Spleen (tissue), 11 donors: ENCODE measurements around the gene FPR1. TPM values are rescaled to one million over a fixed set of nuclear protein-coding genes. Genes with fewer than 3 reads are reported as not detected.

Experiments used
- DNase-seq: peaks from one replicate; pipeline ENCODE4 v3.0.0-alpha.2; 2020
- H3K27ac ChIP-seq, 8 donors: fragments of 200-600 bp; sonication (generic) in 7 of 8; 1 replicate in 4 of 8; 2 replicates in 4 of 8; pipeline versions ENCODE4 v1.5.0 to v1.8.0; 2016 to 2021; ENCODE audit warnings: inconsistent platforms in 4 of 8, mild to moderate bottlenecking in 4 of 8, moderate library complexity in 1 of 8
- H3K27me3 ChIP-seq, 7 donors: fragments of 200-600 bp; sonication (generic) in 6 of 7; replicated peaks in 1 of 7; 1 replicate in 4 of 7; 2 replicates in 3 of 7; pipeline versions ENCODE4 v1.5.0 to v1.8.0; 2016 to 2021; ENCODE audit warnings: inconsistent platforms in 3 of 7, mild to moderate bottlenecking in 1 of 7
- H3K36me3 ChIP-seq, 6 donors: fragments of 200-600 bp; sonication (generic) in 5 of 6; 1 replicate in 4 of 6; 2 replicates in 2 of 6; pipeline versions ENCODE4 v1.5.0 to v1.8.0; 2016 to 2021; ENCODE audit warnings: inconsistent platforms in 2 of 6
- H3K4me1 ChIP-seq, 6 donors: fragments of 200-600 bp; sonication (generic) in 5 of 6; 1 replicate in 3 of 6; 2 replicates in 3 of 6; pipeline versions ENCODE4 v1.5.0 to v1.8.0; 2016 to 2021; ENCODE audit warnings: inconsistent platforms in 3 of 6
- H3K4me3 ChIP-seq, 8 donors: fragments of 200-600 bp; sonication (generic) in 7 of 8; 1 replicate in 4 of 8; 2 replicates in 4 of 8; pipeline versions ENCODE4 v1.5.0 to v1.8.0; 2016 to 2021; ENCODE audit warnings: inconsistent platforms in 4 of 8, mild to moderate bottlenecking in 4 of 8, moderate library complexity in 2 of 8
- H3K9me3 ChIP-seq, 8 donors: fragments of 200-600 bp; sonication (generic) in 7 of 8; 1 replicate in 4 of 8; 2 replicates in 4 of 8; pipeline versions ENCODE4 v1.5.0 to v1.8.0; 2016 to 2021; ENCODE audit warnings: inconsistent platforms in 4 of 8
- POLR2A ChIP-seq, 3 donors: fragments of 450-650 bp; IDR thresholded peaks; one replicate each; pipeline ENCODE4 v1.5.1; 2017; ENCODE audit warnings: antibody characterized with exemption in 3 of 3, mild to moderate bottlenecking in 1 of 3
- POLR2AphosphoS5 ChIP-seq, 3 donors: sonication (generic); formaldehyde crosslinking; IDR thresholded peaks; one replicate each; pipeline ENCODE4 v1.5.1; 2017; ENCODE audit warnings: antibody characterized with exemption in 3 of 3
- WGBS, 5 donors: extraction: QIAGEN DNeasy Blood & Tissue Kit in 3 of 5; methylation state at CpG; one replicate each; pipeline versions ENCODE4 v1.1.5 to v1.1.7; 2013 to 2018; 5-methylcytosine and 5-hydroxymethylcytosine counted together
- intact Hi-C: fragments of 100-400 bp; cut with DNase I; formaldehyde crosslinking; loops from one replicate; pipeline ENCODE4 v1.15.0; 2023; ENCODE audit warnings: low total_unique reads
- polyA plus RNA-seq, 3 donors: library from polyadenylated mRNA; stranded (reverse); fragments of 200-250 nt; gene quantifications; one replicate each; pipeline ENCODE4 v1.2.1, GENCODE V29; 2013
- total RNA-seq, 7 donors: library from RNA; depleted of rRNA in 3 of 7; stranded (reverse); fragments of >200 nt in 3 of 7; fragmentation: NEBNext Ultra II Directional in 4 of 7; extraction: Animal tissue kit (Norgen Biotek cat#: 25700) in 4 of 7; gene quantifications; one replicate each; pipeline versions ENCODE4 v1.1.0 to v1.2.1, GENCODE V29; 2016 to 2021
- donor health status: healthy with polysubstance abuse.
- donor health status: DM: no; HTN: no; CAD: no; lungs with moderate emphysema.
- donor health status: DM: no; HTN: no; CAD: no.
- donor health status: Bipolar disorder and iron deficiency.
- donor health status: healthy.
- donor health status: DM: no; HTN: no; CAD: no.
- donor health status: DM: yes; HTN: yes; CAD: no.

Gene FPR1
- total and polyA plus RNA-seq, 10 donors: 7.2 to 344 (median 124) TPM

DNA sequence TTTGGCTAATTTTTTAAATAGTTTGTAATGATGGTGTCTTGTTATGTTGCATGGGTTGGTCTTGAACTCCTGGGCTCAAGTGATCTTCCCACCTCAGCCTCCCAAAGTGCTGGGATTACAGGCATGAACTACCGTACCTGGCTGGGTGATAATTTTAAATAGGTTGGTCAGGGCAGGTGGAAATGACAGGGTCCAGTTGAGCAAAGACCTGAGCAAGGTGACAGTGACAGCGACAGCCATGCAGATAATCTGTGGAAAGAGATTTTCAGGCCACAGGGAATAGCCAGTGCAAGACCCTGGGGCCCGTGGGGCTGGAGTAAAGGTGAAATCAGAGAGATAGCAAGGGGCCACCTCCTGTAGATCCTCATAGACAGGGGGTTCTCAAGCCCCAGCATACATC lies 55.1 kb downstream of the FPR1 start:
- 79 to 95% (median 91%) methylated on average over 3 of the region's 3 CpGs for WGBS, 5 donors

More for the DNA sequence above, 55.1 kb downstream of the FPR1 start:
- Histone ChIP-seq H3K27ac (no peak overlapping the region), H3K4me3 (no peak overlapping the region), H3K36me3 (peaks cover 0 to 76% (median 1%) of the 10 kb centered on the region in 6 donors), H3K9me3 (no peaks in the 10 kb centered on the region), H3K27me3 (peaks cover 0 to 13% (median 0%) of the 10 kb centered on the region in 7 donors), H3K4me1 (peaks cover 0 to 37% (median 12%) of the 10 kb centered on the region in 6 donors)
- no peak for TF ChIP-seq POLR2AphosphoS5 (IDR thresholded peaks at IDR 0.05)
- TF ChIP-seq POLR2A (IDR thresholded peaks at IDR 0.05): no peak
- intact Hi-C loops: no loop called here
- DNase-seq: no peak

Other genes starting within 250 kb of the FPR1 start
- 1 to 10 TPM in 6 of 7 donors, under 1 TPM in 1; 0.91 to 5.8 (median 3.6) TPM for gene SIGLEC6, start 220.2 kb downstream of the FPR1 start, total RNA-seq
- 1 to 10 TPM in 1 of 3 donors, under 1 TPM in 2; 0.27 to 1.6 (median 0.30) TPM for gene SIGLEC6, start 220.2 kb downstream of the FPR1 start, polyA plus RNA-seq
- 10 to 100 TPM; 10.5 to 24.4 (median 18.4) TPM for gene ZNF175, start 180.6 kb downstream of the FPR1 start, total RNA-seq
- 1 to 10 TPM; 1.8 to 4.2 (median 2.0) TPM for gene ZNF175, start 180.6 kb downstream of the FPR1 start, polyA plus RNA-seq
- 10 to 100 TPM in 1 of 7 donors, 1 to 10 TPM in 4, not detected in 2; 5.9 to 12.9 (median 9.8) TPM for gene SIGLEC5, start 121.5 kb downstream of the FPR1 start, total RNA-seq
- not detected for gene SIGLEC5, start 121.5 kb downstream of the FPR1 start, polyA plus RNA-seq
- gene SIGLEC14, start 105.1 kb downstream of the FPR1 start, total RNA-seq: 100 to 1,000 TPM in 1 of 7 donors, 10 to 100 TPM in 4, not detected in 2; 40.1 to 101 (median 84.4) TPM
- 10 to 100 TPM; 13.3 to 20.8 (median 15.9) TPM for gene SIGLEC14, start 105.1 kb downstream of the FPR1 start, polyA plus RNA-seq
- gene SPACA6, start 58.5 kb downstream of the FPR1 start, total RNA-seq: 10 to 100 TPM; 16.4 to 29.3 (median 20.1) TPM
- 10 to 100 TPM in 2 of 3 donors, 1 to 10 TPM in 1; 9.6 to 44.2 (median 20.2) TPM for gene SPACA6, start 58.5 kb downstream of the FPR1 start, polyA plus RNA-seq
- gene HAS1, start 27.9 kb downstream of the FPR1 start, total RNA-seq: under 1 TPM in 2 of 7 donors, not detected in 5; 0.22 to 0.54 TPM
- under 1 TPM in 2 of 3 donors, not detected in 1; 0.11 to 0.58 TPM for gene HAS1, start 27.9 kb downstream of the FPR1 start, polyA plus RNA-seq
- 10 to 100 TPM; 18.6 to 88.0 (median 37.1) TPM for gene FPR2, start 9.3 kb upstream of the FPR1 start, total RNA-seq
- gene FPR2, start 9.3 kb upstream of the FPR1 start, polyA plus RNA-seq: 1 to 10 TPM; 1.5 to 3.8 (median 2.0) TPM
- gene FPR3, start 43.3 kb upstream of the FPR1 start, total RNA-seq: 10 to 100 TPM in 5 of 7 donors, 1 to 10 TPM in 2; 3.4 to 19.7 (median 13.5) TPM
- 1 to 10 TPM; 3.9 to 5.4 (median 3.9) TPM for gene FPR3, start 43.3 kb upstream of the FPR1 start, polyA plus RNA-seq
- gene ZNF577, start 136.1 kb upstream of the FPR1 start, total RNA-seq: 10 to 100 TPM; 13.0 to 25.8 (median 20.9) TPM
- 10 to 100 TPM; 11.4 to 31.7 (median 13.2) TPM for gene ZNF577, start 136.1 kb upstream of the FPR1 start, polyA plus RNA-seq
- 10 to 100 TPM; 13.1 to 19.7 (median 14.4) TPM for gene ZNF649, start 153.1 kb upstream of the FPR1 start, total RNA-seq
- 1 to 10 TPM; 3.4 to 4.3 (median 3.5) TPM for gene ZNF649, start 153.1 kb upstream of the FPR1 start, polyA plus RNA-seq
- gene ZNF613, start 175.6 kb upstream of the FPR1 start, total RNA-seq: 10 to 100 TPM in 1 of 7 donors, 1 to 10 TPM in 6; 4.9 to 11.6 (median 7.0) TPM
- 1 to 10 TPM; 2.8 to 4.0 (median 3.2) TPM for gene ZNF613, start 175.6 kb upstream of the FPR1 start, polyA plus RNA-seq
- 10 to 100 TPM; 17.7 to 26.0 (median 20.2) TPM for gene ZNF350, start 235.0 kb upstream of the FPR1 start, total RNA-seq
- 10 to 100 TPM in 1 of 3 donors, 1 to 10 TPM in 2; 7.9 to 11.3 (median 8.1) TPM for gene ZNF350, start 235.0 kb upstream of the FPR1 start, polyA plus RNA-seq